OCI-LY1 (cell line): ENCODE data around the gene PTPRN2.

ENCODE experiments used
- H2AFZ ChIP-seq: fragments of 200-600 bp; sonication (generic), shearing (Covaris generic); 2 replicates; pipeline ENCODE4 v1.6.0; 2014; ENCODE audit warnings: antibody characterized with exemption, mild to moderate bottlenecking, low read length
- H3F3A ChIP-seq: fragments of 200-600 bp; sonication (generic), shearing (Covaris generic); 2 replicates; pipeline ENCODE4 v1.6.0; 2014; ENCODE audit warnings: mild to moderate bottlenecking, antibody characterized with exemption, low read length, moderate library complexity; ENCODE audit not compliant: insufficient read depth
- H3K27ac ChIP-seq: fragments of 200-600 bp; sonication (generic); 2 replicates; pipeline ENCODE4 v1.5.1; 2014; ENCODE audit warnings: low read length, mixed run types, mild to moderate bottlenecking, low read depth; ENCODE audit not compliant: poor library complexity, severe bottlenecking
- H3K27me3 ChIP-seq: fragments of 200-600 bp; sonication (generic); 2 replicates; pipeline ENCODE4 v1.6.0; 2014; ENCODE audit warnings: antibody characterized with exemption, mild to moderate bottlenecking, low read length, moderate library complexity; ENCODE audit not compliant: insufficient read depth
- H3K36me3 ChIP-seq: fragments of 200-600 bp; sonication (generic); 2 replicates; pipeline ENCODE4 v1.6.1; 2014; ENCODE audit warnings: mild to moderate bottlenecking, antibody characterized with exemption, low read length, moderate library complexity, mixed read lengths; ENCODE audit not compliant: insufficient read depth
- H3K4me1 ChIP-seq: fragments of 200-600 bp; sonication (generic); 2 replicates; pipeline ENCODE4 v1.5.1; 2014; ENCODE audit warnings: mild to moderate bottlenecking, low read length, moderate library complexity; ENCODE audit not compliant: insufficient read depth, severe bottlenecking
- H3K4me2 ChIP-seq: fragments of 200-600 bp; sonication (generic), shearing (Covaris generic); 2 replicates; pipeline ENCODE4 v1.6.1; 2014; ENCODE audit warnings: low read length
- H3K4me3 ChIP-seq: fragments of 200-600 bp; sonication (generic); 2 replicates; pipeline ENCODE4 v1.5.1; 2014; ENCODE audit warnings: low read length, low read depth, mild to moderate bottlenecking, mixed read lengths; ENCODE audit not compliant: poor library complexity, severe bottlenecking
- H3K79me2 ChIP-seq: fragments of 200-600 bp; shearing (Covaris generic); 2 replicates; pipeline ENCODE4 v1.6.1; 2016; ENCODE audit warnings: mixed run types, low read length, mixed read lengths; ENCODE audit not compliant: insufficient read depth
- H3K9ac ChIP-seq: fragments of 200-600 bp; sonication (generic), shearing (Covaris generic); 2 replicates; pipeline ENCODE4 v1.6.1; 2014; ENCODE audit warnings: mild to moderate bottlenecking, low read length, mixed read lengths
- H3K9me2 ChIP-seq: fragments of 200-600 bp; sonication (generic), shearing (Covaris generic); 2 replicates; pipeline ENCODE4 v1.6.1; 2014; ENCODE audit warnings: low read depth, mild to moderate bottlenecking, low read length, mixed read lengths
- H3K9me3 ChIP-seq: fragments of 200-600 bp; shearing (Covaris generic); 2 replicates; pipeline ENCODE4 v1.6.1; 2014; ENCODE audit warnings: low read length, mixed read lengths
- H4K20me1 ChIP-seq: fragments of 200-600 bp; sonication (generic), shearing (Covaris generic); 2 replicates; pipeline ENCODE4 v1.6.0; 2016; ENCODE audit warnings: mild to moderate bottlenecking, low read length; ENCODE audit not compliant: insufficient read depth
- CTCF ChIP-seq: fragments of 200-600 bp; sonication (generic), shearing (Covaris generic); IDR thresholded peaks from 2 replicates; pipeline ENCODE4 v1.5.1; 2017; ENCODE audit warnings: mild to moderate bottlenecking, antibody characterized with exemption, low read length, moderate library complexity, mixed read lengths
- EZH2 ChIP-seq: fragments of 200-600 bp; sonication (generic), shearing (Covaris generic); IDR thresholded peaks from 2 replicates; pipeline ENCODE4 v1.8.0; 2017; ENCODE audit warnings: borderline replicate concordance, mixed run types, mild to moderate bottlenecking, antibody characterized with exemption, low read length, moderate library complexity, mixed read lengths

Gene PTPRN2

GRCh38 chr7:157687845-157688532 lies 899.6 kb downstream of the PTPRN2 start:
- Histone ChIP-seq H3K9ac (no peak overlapping the region), H3K27ac (no peak overlapping the region), H3K9me3 (no peaks in the 10 kb centered on the region), H3K27me3 (no peaks in the 10 kb centered on the region), H3K79me2 (no peaks in the 10 kb centered on the region), H3K4me1 (no peaks in the 10 kb centered on the region), H3K4me3 (no peak overlapping the region), H4K20me1 (no peaks in the 10 kb centered on the region), H3K9me2 (no peaks in the 10 kb centered on the region), H3F3A (no peaks in the 10 kb centered on the region), H3K36me3 (no peaks in the 10 kb centered on the region), H3K4me2 (no peak overlapping the region), H2AFZ (no peak overlapping the region)
- TF ChIP-seq EZH2 (no peak), CTCF (no peak)

GRCh38 chr7:157687158-157687557 lies 900.5 kb downstream of the PTPRN2 start:
- H3F3A ChIP-seq: no peaks in the 10 kb centered on the region
- H3K4me3 ChIP-seq: no peak overlapping the region
- H4K20me1 ChIP-seq: no peaks in the 10 kb centered on the region
- H3K4me1 ChIP-seq: no peaks in the 10 kb centered on the region
- no peak overlapping the region for H2AFZ ChIP-seq
- H3K79me2 ChIP-seq: no peaks in the 10 kb centered on the region
- H3K4me2 ChIP-seq: no peak overlapping the region
- no peaks in the 10 kb centered on the region for H3K27me3 ChIP-seq
- H3K27ac ChIP-seq: no peak overlapping the region
- no peaks in the 10 kb centered on the region for H3K9me2 ChIP-seq
- H3K9ac ChIP-seq: no peak overlapping the region
- H3K36me3 ChIP-seq: no peaks in the 10 kb centered on the region
- H3K9me3 ChIP-seq: no peaks in the 10 kb centered on the region
- TF ChIP-seq CTCF: no peak

DNA sequence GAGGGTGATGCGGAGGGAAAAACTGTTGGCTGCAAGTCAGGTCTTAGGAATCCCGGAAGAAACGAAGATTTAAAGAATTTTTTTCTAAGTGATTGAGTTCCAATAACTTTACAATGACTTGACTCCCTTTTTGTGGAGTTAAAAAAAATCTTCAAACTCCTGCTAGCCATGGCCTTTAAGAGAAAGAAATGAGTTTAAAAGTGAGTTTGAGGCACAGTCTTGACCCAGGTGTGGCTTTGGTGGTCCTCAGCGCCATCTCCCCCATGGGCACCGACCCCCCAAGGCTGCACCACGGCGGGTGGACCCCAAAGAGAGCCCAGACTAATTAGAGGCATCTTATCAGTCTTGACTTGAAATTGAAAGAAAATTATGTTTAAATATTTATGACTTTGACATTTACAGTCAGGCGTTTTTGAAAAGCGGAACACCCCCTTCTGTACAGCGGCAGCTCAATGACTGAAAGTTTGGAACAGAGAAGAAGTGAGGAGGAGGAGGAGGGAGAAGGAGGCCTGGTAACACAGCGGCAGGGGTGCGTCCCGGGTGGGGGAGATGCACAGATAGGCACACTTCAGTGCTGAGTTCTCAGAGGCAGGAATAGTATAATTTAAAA lies 901.2 kb downstream of the PTPRN2 start:
- no peaks in the 10 kb centered on the region for H3K27me3 ChIP-seq
- H3F3A ChIP-seq: no peaks in the 10 kb centered on the region
- no peaks in the 10 kb centered on the region for H3K9me2 ChIP-seq
- no peaks in the 10 kb centered on the region for H4K20me1 ChIP-seq
- H3K27ac ChIP-seq: no peak overlapping the region
- H3K4me1 ChIP-seq: no peaks in the 10 kb centered on the region
- H3K79me2 ChIP-seq: no peaks in the 10 kb centered on the region
- H2AFZ ChIP-seq: no peak overlapping the region
- H3K4me2 ChIP-seq: no peak overlapping the region
- H3K9me3 ChIP-seq: no peaks in the 10 kb centered on the region
- no peak overlapping the region for H3K4me3 ChIP-seq
- H3K9ac ChIP-seq: no peak overlapping the region
- no peaks in the 10 kb centered on the region for H3K36me3 ChIP-seq
- TF ChIP-seq CTCF (no peak), EZH2 (no peak)
